ENCODE data around the gene CACNA1B.
"Not testable (repeated sequence)": the region's sequence is repeated elsewhere in the genome, so short reads cannot be mapped to it uniquely, and the experiment has no call there.

Gene CACNA1B

DNA sequence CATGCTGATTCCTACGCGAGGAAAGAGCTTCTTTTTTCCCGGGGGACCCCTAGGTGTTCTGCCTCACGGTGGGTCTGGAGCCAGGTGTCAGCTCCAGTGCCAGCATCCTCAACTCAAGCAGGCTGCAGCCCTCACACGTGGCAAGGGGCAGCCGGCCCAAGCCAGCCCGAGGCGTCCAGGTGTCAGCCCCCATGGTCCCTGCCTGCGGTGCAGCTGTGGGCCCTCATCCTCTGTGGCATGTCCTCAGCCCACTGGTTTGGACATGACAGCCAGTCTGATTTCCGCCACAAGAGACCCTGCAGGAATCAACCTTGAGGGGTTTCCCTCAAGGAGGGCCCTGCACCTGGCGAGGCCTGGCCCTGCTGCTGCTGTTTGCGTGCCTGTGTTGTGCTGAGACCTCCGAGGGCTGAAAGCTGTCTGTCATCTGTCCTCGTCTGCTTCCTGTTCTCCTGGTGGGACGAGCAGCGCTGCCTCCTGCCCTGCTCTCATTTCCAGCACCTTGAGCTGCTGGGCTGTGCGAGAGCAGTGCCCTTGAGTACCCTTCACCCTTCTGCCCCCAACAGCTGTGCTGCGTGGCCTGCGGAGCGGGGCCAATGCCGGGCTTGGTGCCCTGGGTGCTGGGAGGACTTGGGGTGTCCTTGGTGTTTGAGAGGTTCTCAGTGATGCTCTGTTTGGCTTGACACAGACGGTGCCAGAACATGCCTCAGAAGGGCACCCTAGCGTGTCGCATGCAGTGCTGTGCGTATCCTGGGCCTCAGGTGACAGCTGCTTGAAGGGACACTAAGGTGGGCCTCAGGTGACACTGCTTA, 137.6 kb downstream of the CACNA1B start:
- no peak for DNase-seq (ENCODE audit: low spot score)

- no peak for DNase-seq (ENCODE audit: low spot score)
Measured at GRCh38 chr9:138016406-138017187, 139.0 kb downstream of the CACNA1B start.

- no peak for DNase-seq (ENCODE audit: low spot score)
Measured at GRCh38 chr9:138017200-138017599, 139.6 kb downstream of the CACNA1B start.

GRCh38 chr9:138019514-138019913, 141.9 kb downstream of the CACNA1B start:
- DNase-seq (ENCODE audit: low spot score) = not testable (repeated sequence)

DNA sequence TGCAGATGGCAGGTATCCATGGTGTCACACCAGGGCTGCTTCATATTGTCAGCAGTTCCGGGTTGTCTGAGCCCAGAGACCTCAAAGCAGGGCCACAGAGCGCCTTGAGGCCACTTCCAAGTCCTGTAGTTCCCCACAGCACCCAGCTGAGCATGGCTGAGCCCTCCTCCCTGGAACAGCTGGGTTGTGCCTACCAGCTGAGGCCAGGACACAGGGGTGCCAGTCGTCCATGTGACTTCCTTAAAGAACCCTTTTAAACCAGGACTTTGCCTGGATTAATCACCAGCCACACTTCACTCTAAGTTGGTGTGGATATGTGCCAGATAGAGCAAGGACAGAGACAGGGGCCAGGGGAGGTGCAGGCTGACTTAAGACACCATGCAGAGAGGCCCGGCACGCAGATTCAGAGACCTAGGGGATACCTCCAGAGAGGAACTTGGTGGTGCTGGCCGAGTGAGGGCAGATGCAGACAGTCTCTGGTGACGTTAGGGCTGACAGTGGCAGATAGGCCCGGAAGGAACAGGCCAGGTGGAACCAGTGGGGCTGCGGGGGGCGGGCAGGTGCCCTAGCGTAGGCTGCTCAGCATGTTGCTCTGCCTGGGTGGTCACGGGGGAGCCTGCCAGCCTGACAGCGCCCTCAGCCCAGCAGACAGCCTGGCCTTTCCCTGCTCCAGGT, 142.7 kb downstream of the CACNA1B start:
- peak; percentile 5 for DNase-seq (ENCODE audit: low spot score)

- peak; percentile 6 for DNase-seq (ENCODE audit: low spot score)
Measured at GRCh38 chr9:138020795-138021182, 143.2 kb downstream of the CACNA1B start.

GRCh38 chr9:138021251-138022056, 143.9 kb downstream of the CACNA1B start:
- no peak for DNase-seq (ENCODE audit: low spot score)

GRCh38 chr9:138022121-138022741, 144.6 kb downstream of the CACNA1B start:
- DNase-seq (ENCODE audit: low spot score) = peak; percentile 13

DNA sequence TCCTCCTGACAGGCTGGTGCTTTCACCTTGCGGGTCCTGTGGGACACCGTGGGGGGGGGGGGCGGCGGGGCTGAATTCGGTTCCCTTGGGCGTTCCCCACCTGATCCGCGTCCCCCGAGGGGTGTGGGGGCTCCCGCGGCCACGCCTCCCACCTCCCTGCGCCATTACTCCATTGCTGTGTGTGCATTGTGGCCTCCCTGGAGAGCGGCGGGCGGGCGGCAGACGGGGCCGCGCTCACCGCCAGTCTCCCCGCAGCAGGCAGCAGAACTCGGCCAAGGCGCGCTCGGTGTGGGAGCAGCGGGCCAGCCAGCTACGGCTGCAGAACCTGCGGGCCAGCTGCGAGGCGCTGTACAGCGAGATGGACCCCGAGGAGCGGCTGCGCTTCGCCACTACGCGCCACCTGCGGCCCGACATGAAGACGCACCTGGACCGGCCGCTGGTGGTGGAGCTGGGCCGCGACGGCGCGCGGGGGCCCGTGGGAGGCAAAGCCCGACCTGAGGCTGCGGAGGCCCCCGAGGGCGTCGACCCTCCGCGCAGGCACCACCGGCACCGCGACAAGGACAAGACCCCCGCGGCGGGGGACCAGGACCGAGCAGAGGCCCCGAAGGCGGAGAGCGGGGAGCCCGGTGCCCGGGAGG, 145.3 kb downstream of the CACNA1B start:
- peak; percentile 10 for DNase-seq (ENCODE audit: low spot score)

DNA sequence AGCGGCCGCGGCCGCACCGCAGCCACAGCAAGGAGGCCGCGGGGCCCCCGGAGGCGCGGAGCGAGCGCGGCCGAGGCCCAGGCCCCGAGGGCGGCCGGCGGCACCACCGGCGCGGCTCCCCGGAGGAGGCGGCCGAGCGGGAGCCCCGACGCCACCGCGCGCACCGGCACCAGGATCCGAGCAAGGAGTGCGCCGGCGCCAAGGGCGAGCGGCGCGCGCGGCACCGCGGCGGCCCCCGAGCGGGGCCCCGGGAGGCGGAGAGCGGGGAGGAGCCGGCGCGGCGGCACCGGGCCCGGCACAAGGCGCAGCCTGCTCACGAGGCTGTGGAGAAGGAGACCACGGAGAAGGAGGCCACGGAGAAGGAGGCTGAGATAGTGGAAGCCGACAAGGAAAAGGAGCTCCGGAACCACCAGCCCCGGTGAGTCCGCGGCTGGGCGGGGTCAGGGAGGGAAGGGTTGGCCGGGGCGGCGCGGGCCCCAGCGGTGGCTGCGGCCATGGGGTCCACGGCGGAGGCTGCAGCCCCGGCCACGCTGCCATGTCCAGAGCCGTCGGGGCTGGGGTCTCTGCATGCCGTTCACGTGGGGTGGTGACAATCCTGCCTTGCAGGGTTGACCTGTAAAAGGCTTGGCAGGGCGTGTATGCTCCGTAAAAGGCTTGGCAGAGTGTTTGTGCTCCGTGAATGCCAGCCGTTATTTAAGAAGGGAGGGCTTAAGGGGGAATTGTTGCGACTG, 146.0 kb downstream of the CACNA1B start:
- peak; percentile 5 for DNase-seq (ENCODE audit: low spot score)

DNA sequence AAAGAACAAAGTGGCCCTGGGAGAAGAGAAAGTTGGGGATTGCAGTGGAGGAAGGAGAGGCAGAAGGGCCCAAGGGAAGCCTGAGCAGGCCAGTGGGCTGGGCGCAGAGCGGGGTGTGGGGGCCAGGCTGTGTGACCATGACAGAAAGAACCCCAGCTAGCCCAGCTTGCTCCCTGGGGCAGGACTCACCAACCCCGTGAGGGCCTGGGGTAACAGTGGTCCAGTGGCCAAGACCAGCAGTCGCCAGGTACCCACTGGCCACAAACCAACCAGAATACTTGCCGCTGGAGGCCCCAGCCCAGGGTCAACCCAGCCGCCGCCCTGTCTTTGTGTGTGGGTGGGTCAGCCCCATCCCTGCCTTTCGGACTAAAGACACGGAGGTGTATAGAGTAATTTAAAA, 146.5 kb downstream of the CACNA1B start:
- peak; percentile 8 for DNase-seq (ENCODE audit: low spot score)

- no peak for DNase-seq (ENCODE audit: low spot score)
Measured at GRCh38 chr9:138024831-138025291, 147.3 kb downstream of the CACNA1B start.

DNA sequence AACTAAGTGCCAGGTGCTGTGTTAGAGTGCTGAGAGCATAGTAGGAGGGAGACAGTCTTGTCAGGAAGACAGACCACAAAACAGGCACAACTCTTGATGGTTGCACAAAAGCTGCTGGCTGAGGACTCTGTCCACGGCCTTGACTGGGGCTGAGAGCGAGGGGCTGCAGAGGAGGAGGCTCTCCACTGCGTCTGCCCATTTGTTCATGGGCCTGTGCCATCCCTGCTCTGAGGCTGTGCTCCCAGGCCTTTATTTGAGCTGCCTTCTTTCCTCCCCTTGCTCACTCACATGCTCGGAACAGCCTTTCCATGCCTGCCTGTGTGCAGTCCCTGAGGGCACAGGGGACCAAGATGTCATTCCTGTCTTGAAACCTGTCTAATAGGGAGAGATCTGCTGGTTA, 147.8 kb downstream of the CACNA1B start:
- no peak for DNase-seq (ENCODE audit: low spot score)

- no peak for DNase-seq (ENCODE audit: low spot score)
Measured at GRCh38 chr9:138025908-138026307, 148.3 kb downstream of the CACNA1B start.

GRCh38 chr9:138028596-138028995, 151.0 kb downstream of the CACNA1B start:
- DNase-seq (ENCODE audit: low spot score) = no peak

DNA sequence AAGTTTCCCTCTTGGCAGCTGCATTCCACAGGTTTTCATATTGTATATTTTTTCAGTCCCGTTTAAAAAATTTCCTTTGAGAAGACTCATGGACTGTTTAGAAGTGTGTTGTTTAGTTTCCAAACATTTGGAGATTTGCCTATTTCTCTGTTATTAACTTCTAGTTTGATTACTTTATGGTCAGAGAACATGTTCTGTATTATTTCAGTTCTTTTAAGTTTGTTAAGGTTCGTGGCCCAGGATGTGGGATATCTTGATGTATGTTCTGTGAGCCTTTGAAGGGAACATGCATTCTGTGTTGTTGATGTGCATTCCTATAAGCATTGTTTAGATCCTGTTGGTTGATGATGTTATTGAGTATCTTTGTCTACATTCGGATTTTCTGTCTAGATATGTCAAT, 153.6 kb downstream of the CACNA1B start:
- DNase-seq (ENCODE audit: low spot score) = no peak

DNA sequence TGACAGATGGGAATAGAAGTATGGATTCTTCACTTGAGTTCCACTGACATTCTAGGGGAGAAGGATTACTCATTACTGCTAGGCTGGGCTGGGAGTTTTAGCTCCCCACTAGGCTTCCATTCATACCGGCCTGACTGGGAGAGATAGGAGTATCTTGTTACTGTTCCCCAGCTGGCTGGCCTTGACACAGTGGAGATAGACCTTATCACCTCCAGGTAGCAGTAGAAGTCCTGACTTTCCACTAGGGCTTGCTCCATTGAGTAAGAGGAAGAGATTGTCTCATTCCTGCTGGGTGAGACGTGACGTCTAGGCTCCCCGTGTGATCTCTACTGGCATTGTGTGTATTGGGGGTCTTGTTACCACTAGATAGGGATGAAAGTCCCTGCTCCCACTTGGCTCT, 156.4 kb downstream of the CACNA1B start:
- no peak for DNase-seq (ENCODE audit: low spot score)

- no peak for DNase-seq (ENCODE audit: low spot score)
Measured at GRCh38 chr9:138037140-138037539, 159.6 kb downstream of the CACNA1B start.

DNA sequence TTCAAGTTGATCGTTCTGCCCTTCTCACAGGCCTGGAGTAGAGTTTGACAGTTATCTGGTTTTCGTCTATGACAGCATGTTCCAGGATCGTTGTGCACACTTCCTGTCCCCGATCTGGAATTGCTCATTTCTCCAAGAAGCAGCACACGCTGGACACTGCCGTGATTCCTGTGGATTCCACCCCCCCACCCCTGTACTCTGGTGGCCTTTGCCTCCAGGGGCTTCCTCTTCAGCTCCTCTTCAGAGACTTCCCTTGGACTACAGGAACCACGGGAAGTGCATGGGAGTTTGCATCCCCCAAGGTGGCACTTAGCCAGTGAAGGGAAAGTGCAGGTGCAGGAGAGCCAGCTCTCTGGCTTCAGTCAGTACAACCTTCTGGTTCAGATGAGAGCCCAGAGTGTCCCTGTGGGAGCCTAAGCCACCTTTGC, 160.7 kb downstream of the CACNA1B start:
- no peak for DNase-seq (ENCODE audit: low spot score)
